GM12865 (cell line): Measurements from ENCODE around the gene SPATA13.

Source experiments
- DNase-seq: peaks from one replicate; pipeline ENCODE4 v3.0.0; 2010; ENCODE audit warnings: low read depth
- H3K4me3 ChIP-seq: 2 replicates; pipeline ENCODE4 v1.5.1; 2011; ENCODE audit warnings: mild to moderate bottlenecking, low read depth, low read length, control low read depth
- TF ChIP-seq, protein P1 (sequence below): IDR thresholded peaks from 2 replicates; pipeline ENCODE4 v1.5.1; 2011; ENCODE audit warnings: low read length, control low read depth, low read depth, inconsistent platforms; ENCODE audit not compliant: insufficient read depth; ENCODE audit errors: missing control alignments

SPATA13 gene

DNA sequence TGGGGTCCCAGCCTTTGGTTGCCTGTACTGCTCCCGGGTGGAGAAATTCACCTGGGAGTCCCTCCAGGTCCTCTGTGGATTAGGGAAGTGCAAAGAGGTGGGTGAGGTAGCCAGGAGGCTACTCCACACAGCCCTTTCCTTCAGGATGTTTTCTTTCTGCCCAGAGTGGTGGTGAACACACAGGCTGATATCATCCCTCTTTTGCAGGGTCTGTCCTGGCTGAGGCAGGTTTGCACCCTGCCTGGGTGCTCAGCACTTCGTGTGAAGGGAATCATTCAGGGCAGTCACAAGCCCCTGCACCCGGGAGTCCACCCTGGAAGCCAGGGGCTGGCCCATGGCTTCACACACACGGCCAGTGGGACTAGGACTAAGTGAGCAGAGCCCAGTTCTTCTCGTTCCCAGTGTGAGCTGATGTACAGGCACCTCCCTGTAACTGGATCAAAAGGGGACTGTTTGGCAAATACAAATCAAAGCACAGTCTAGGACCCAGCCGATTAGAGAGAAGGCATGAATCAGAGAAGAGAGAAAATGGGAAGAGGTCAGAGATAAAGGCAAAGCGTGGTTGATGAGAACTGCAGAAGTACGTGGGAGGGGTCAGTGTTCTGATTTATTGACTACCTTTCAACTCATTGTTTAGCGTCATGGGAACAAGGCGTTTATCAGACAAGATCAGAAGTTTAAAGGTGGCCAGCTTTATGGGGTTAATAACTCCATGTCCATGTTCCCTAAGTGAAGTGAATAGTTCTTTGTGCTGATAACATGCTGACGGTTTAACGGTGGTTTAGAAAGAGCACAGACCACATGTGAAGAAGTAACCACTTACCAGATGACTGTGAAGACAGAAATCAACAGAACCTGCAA lies 30.4 kb upstream of the SPATA13 start:
- no peak overlapping the region for H3K4me3 ChIP-seq
- TF ChIP-seq, protein P1, sequence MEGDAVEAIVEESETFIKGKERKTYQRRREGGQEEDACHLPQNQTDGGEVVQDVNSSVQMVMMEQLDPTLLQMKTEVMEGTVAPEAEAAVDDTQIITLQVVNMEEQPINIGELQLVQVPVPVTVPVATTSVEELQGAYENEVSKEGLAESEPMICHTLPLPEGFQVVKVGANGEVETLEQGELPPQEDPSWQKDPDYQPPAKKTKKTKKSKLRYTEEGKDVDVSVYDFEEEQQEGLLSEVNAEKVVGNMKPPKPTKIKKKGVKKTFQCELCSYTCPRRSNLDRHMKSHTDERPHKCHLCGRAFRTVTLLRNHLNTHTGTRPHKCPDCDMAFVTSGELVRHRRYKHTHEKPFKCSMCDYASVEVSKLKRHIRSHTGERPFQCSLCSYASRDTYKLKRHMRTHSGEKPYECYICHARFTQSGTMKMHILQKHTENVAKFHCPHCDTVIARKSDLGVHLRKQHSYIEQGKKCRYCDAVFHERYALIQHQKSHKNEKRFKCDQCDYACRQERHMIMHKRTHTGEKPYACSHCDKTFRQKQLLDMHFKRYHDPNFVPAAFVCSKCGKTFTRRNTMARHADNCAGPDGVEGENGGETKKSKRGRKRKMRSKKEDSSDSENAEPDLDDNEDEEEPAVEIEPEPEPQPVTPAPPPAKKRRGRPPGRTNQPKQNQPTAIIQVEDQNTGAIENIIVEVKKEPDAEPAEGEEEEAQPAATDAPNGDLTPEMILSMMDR: no peak
- peak; percentile 10 for DNase-seq

DNA sequence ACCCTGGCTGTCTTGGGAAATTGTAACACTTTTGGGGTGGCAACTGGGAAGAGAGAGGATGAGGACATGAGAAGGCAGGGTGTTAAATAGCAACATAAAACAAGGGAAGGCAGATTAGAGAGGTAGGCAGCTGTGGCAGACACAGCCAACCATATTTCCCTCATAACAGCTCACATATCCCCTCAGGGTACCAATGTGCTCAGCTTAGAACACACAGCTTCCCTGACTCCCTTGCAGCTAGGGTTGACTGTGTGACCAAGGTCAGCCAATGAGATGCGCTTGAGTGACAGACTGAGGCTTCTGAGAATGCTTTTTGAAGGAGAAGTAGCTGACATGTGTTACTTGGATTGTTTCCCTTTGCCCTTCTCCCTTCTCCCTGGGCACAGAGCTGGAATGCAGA lies 28.8 kb upstream of the SPATA13 start:
- H3K4me3 ChIP-seq: no peak overlapping the region
- TF ChIP-seq, protein P1: no peak
- no peak for DNase-seq

DNA sequence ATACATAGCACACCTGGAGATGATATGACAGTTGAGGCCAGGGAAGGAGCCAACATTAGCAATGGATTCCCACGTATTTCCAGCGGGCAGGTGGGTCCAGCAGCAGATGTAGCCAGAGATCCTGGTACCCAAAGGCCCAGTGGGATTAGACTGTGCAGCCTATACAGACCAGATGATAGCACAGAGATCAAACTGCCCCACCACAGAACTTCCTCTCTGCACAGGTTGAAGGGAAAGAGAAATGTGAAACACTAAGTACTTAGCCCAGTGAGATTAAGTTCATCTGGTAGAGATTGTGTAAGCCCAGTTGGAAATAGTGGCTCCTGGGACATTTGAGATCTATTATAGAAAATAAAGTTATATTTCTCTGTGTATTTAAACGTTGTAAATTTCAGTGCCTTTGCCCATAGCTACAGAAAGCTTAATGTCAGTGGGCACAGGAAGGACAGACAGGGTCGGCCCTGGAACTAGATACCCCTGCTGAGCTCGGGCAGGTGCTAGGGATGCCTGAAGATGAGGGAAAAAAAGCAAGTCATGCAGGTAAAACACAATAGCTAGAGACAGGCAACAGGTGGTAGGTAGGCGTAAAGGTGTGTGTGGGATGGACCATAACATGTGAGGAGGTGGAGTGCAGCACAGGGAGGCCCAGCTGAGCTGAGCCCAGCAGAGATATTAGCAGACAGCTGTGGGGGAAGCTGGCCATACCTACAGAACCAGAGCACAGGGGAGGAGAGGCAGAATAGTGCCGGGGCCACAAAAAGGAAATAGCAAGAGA lies 27.3 kb upstream of the SPATA13 start:
- no peak for DNase-seq
- TF ChIP-seq, protein P1: no peak

DNA sequence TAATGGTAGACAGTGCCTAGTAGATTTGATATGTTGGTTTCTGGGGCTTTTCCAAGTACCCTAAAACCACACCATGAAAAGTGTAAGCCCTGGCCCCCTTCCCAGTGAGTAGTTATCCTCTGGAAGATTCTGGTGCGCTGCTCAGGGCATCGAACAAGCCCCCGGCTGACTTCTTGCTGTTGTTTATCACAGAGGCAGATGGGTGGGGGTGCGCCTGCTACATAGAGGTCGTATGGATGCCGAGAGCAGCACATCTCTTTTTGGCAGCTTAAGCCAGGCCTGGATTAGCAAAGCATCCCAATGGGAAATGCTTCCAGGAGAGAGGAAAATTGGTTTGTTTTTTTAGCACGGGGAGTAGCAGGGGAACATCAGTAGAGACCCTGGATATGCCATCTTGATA lies 26.3 kb upstream of the SPATA13 start:
- TF ChIP-seq, protein P1: no peak
- H3K4me3 ChIP-seq: no peak overlapping the region
- no peak for DNase-seq

More for the DNA sequence above, 27.3 kb upstream of the SPATA13 start:
- no peak overlapping the region for H3K4me3 ChIP-seq

DNA sequence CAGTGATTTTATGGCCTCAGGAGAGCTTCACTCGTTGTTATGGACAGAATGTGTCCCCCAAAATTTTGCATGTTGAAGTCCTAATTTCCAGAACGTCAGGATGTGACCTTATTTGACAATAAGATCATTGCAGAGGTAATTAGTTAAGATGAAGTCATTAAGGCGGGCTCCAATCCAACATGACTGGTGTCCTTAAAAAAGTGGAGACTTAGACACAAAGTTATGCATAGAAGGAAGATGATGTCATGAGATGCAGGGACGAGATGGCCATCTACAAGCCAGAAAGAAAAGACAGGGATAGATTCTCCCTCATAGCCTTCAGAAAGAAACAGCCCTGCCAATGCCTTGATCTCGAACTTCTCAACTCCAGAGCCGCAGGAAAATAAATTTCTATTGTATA lies 25.8 kb upstream of the SPATA13 start:
- TF ChIP-seq, protein P1: no peak
- no peak for DNase-seq
- no peak overlapping the region for H3K4me3 ChIP-seq

DNA sequence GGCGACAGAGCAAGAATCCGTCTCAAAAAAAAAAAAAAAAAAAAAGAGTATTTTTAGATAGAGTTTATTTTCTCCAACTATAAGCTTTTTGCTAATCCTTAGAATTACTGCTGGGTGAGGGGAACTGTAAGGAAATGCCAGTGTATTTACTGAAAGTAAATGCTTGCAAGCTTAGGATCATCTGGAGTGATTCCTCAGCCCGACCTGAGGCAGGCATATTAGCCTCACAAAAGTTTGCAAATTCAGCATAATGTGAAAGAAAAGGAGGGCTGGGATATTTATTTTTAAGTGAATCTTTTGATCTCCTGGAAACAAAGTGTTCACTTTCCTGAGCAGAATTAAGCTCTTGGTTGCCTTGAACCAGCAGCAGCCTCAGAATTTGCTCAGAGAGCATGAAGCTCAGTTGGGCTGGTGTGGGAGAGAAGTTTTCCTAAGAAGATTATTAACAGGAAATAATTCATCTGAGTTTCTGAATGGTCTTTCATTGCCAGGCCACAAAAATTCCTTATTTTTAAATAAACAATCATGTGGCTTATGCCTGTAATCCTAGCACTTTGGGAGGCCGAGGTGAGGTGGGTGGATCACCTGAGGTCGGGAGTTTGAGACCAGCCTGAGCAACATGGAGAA lies 24.7 kb upstream of the SPATA13 start:
- H3K4me3 ChIP-seq: no peak overlapping the region
- TF ChIP-seq, protein P1: no peak
- DNase-seq: no peak
